ENCODE data around the gene PHETA1. TPM values are rescaled to one million over a fixed set of nuclear protein-coding genes. Genes with fewer than 3 reads are reported as not detected.

Gene PHETA1
- total RNA-seq, 1 donor from 2014 or later: 5.6 TPM

GRCh38 chr12:111353603-111354295 lies 15.1 kb downstream of the PHETA1 start:
- Histone ChIP-seq H3K9me3 (no peaks in the 10 kb centered on the region), H3K36me3 (no peaks in the 10 kb centered on the region), H3K4me3 (no peak overlapping the region), H3K4me1 (no peaks in the 10 kb centered on the region), H3K27me3 (no peaks in the 10 kb centered on the region), H3K27ac (no peak overlapping the region)
- intact Hi-C loops (cut with DNase I): no loop called here
- no peak for TF ChIP-seq CTCF (IDR thresholded peaks at IDR 0.05)
- TF ChIP-seq POLR2AphosphoS5 (IDR thresholded peaks at IDR 0.05; ENCODE audit: insufficient read depth in 1 of 2, low read depth in 1 of 2): no peak
- no peak for TF ChIP-seq POLR2A (IDR thresholded peaks at IDR 0.05)
- no peak for DNase-seq (ENCODE audit: extremely low spot score in 2 of 2)

- Histone ChIP-seq H3K27me3 (no peaks in the 10 kb centered on the region), H3K4me1 (no peaks in the 10 kb centered on the region), H3K27ac (no peak overlapping the region), H3K9me3 (peaks cover 5% of the 10 kb centered on the region), H3K36me3 (no peaks in the 10 kb centered on the region), H3K4me3 (no peak overlapping the region)
- TF ChIP-seq POLR2A (IDR thresholded peaks at IDR 0.05): no peak
- no peak for TF ChIP-seq CTCF (IDR thresholded peaks at IDR 0.05)
- no peak for TF ChIP-seq POLR2AphosphoS5 (IDR thresholded peaks at IDR 0.05; ENCODE audit: insufficient read depth in 1 of 2, low read depth in 1 of 2)
- DNase-seq (ENCODE audit: extremely low spot score in 2 of 2): no peak
- intact Hi-C loops (cut with DNase I): no loop called here
These were observed 15.9 kb downstream of the PHETA1 start for GRCh38 chr12:111353026-111353425.

GRCh38 chr12:111352296-111352993 lies 16.4 kb downstream of the PHETA1 start:
- intact Hi-C loops (cut with DNase I): no loop called here
- H3K9me3 ChIP-seq: peaks cover 7% of the 10 kb centered on the region

GRCh38 chr12:111351026-111351425 lies 17.9 kb downstream of the PHETA1 start:
- H3K4me3 ChIP-seq: no peak overlapping the region
- no peak for DNase-seq (ENCODE audit: extremely low spot score in 2 of 2)
- H3K4me1 ChIP-seq: no peaks in the 10 kb centered on the region
- intact Hi-C loops (cut with DNase I): no loop called here
- no peak for TF ChIP-seq POLR2AphosphoS5 (IDR thresholded peaks at IDR 0.05; ENCODE audit: insufficient read depth in 1 of 2, low read depth in 1 of 2)
- no peaks in the 10 kb centered on the region for H3K27me3 ChIP-seq
- peaks cover 7% of the 10 kb centered on the region for H3K9me3 ChIP-seq
- H3K27ac ChIP-seq: no peak overlapping the region
- H3K36me3 ChIP-seq: no peaks in the 10 kb centered on the region

More at GRCh38 chr12:111352296-111352993, 16.4 kb downstream of the PHETA1 start:
- Histone ChIP-seq H3K36me3 (no peaks in the 10 kb centered on the region), H3K27me3 (no peaks in the 10 kb centered on the region), H3K4me3 (no peak overlapping the region), H3K27ac (no peak overlapping the region), H3K4me1 (no peaks in the 10 kb centered on the region)
- TF ChIP-seq CTCF (IDR thresholded peaks at IDR 0.05): no peak
- TF ChIP-seq POLR2AphosphoS5 (IDR thresholded peaks at IDR 0.05; ENCODE audit: insufficient read depth in 1 of 2, low read depth in 1 of 2): no peak
- no peak for TF ChIP-seq POLR2A (IDR thresholded peaks at IDR 0.05)
- no peak for DNase-seq (ENCODE audit: extremely low spot score in 2 of 2)

- H3K27ac ChIP-seq: no peak overlapping the region
- H3K9me3 ChIP-seq: peaks cover 7% of the 10 kb centered on the region
- no peaks in the 10 kb centered on the region for H3K27me3 ChIP-seq
- no peak overlapping the region for H3K4me3 ChIP-seq
- no peaks in the 10 kb centered on the region for H3K36me3 ChIP-seq
- no peaks in the 10 kb centered on the region for H3K4me1 ChIP-seq
- DNase-seq (ENCODE audit: extremely low spot score in 2 of 2): no peak
- intact Hi-C loops (cut with DNase I): no loop called here
- TF ChIP-seq CTCF (IDR thresholded peaks at IDR 0.05) (no peak), POLR2A (IDR thresholded peaks at IDR 0.05) (no peak), POLR2AphosphoS5 (IDR thresholded peaks at IDR 0.05; ENCODE audit: insufficient read depth in 1 of 2, low read depth in 1 of 2) (no peak)
These were observed 19.0 kb downstream of the PHETA1 start for GRCh38 chr12:111349748-111350520.

All from vagina (tissue), 2 donors.